ENCODE data around the gene TIMP3.
A peak's percentile ranks its signal among the peaks of the same experiment; 100 is the strongest.

TIMP3 gene

GRCh38 chr22:32788904-32789624 lies 12.4 kb upstream of the TIMP3 start:
- DNase-seq: no peak

GRCh38 chr22:32789797-32790620 lies 11.5 kb upstream of the TIMP3 start:
- DNase-seq: no peak

GRCh38 chr22:32791056-32791455 lies 10.4 kb upstream of the TIMP3 start:
- DNase-seq: no peak

- no peak for DNase-seq
These were observed 10.0 kb upstream of the TIMP3 start for GRCh38 chr22:32791485-32791884.

GRCh38 chr22:32793589-32793988 lies 7.9 kb upstream of the TIMP3 start:
- DNase-seq: no peak

GRCh38 chr22:32794449-32795213 lies 6.9 kb upstream of the TIMP3 start:
- DNase-seq: no peak

- DNase-seq: no peak
These were observed 6.3 kb upstream of the TIMP3 start for GRCh38 chr22:32795214-32795596.

GRCh38 chr22:32796865-32797573 lies 4.5 kb upstream of the TIMP3 start:
- peak; percentile 86 for DNase-seq

GRCh38 chr22:32799496-32799895 lies 2.0 kb upstream of the TIMP3 start:
- DNase-seq: no peak

- no peak for DNase-seq
These were observed 1.2 kb upstream of the TIMP3 start for GRCh38 chr22:32800158-32800882.

- DNase-seq: no peak
These were observed 440 bp upstream of the TIMP3 start for GRCh38 chr22:32800994-32801536.

GRCh38 chr22:32802237-32802765 lies 796 bp downstream of the TIMP3 start:
- no peak for DNase-seq

- DNase-seq: peak; percentile 48
These were observed 1.7 kb downstream of the TIMP3 start for GRCh38 chr22:32803020-32803737.

- no peak for DNase-seq
These were observed 2.4 kb downstream of the TIMP3 start for GRCh38 chr22:32803738-32804435.

- no peak for DNase-seq
These were observed 3.2 kb downstream of the TIMP3 start for GRCh38 chr22:32804531-32805360.

GRCh38 chr22:32805361-32805881 lies 3.9 kb downstream of the TIMP3 start:
- no peak for DNase-seq

- DNase-seq: no peak
These were observed 4.8 kb downstream of the TIMP3 start for GRCh38 chr22:32806296-32806695.

GRCh38 chr22:32808038-32808445 lies 6.5 kb downstream of the TIMP3 start:
- no peak for DNase-seq

Measured in hematopoietic multipotent progenitor cell treated with erythropoietin and hydrocortisone succinate and interleukin-3 and kit ligand, for 4 days (in vitro differentiated cells).